Measurements from ENCODE around the gene ABCA5.
"Not testable (repeated sequence)": the region's sequence is repeated elsewhere in the genome, so short reads cannot be mapped to it uniquely, and the experiment has no call there.

ABCA5 gene

GRCh38 chr17:69325518-69326376 is 1.2 kb downstream of the ABCA5 start:
- no peak for ATAC-seq

- ATAC-seq = no peak
Observed at GRCh38 chr17:69323806-69324205, 3.1 kb downstream of the ABCA5 start.

- ATAC-seq = no peak
Observed at GRCh38 chr17:69320908-69321238, 6.1 kb downstream of the ABCA5 start.

GRCh38 chr17:69320210-69320907 is 6.6 kb downstream of the ABCA5 start:
- ATAC-seq = no peak

GRCh38 chr17:69317625-69318024 is 9.3 kb downstream of the ABCA5 start:
- no peak for ATAC-seq

- no peak for ATAC-seq
Observed at GRCh38 chr17:69314246-69315065, 12.5 kb downstream of the ABCA5 start.

- no peak for ATAC-seq
Observed at GRCh38 chr17:69305177-69305576, 21.8 kb downstream of the ABCA5 start.

- no peak for ATAC-seq
Observed at GRCh38 chr17:69302682-69303081, 24.3 kb downstream of the ABCA5 start.

- no peak for ATAC-seq
Observed at GRCh38 chr17:69300222-69300621, 26.7 kb downstream of the ABCA5 start.

- ATAC-seq = not testable (repeated sequence)
Observed at GRCh38 chr17:69298120-69298722, 28.7 kb downstream of the ABCA5 start.

GRCh38 chr17:69287168-69287567 is 39.8 kb downstream of the ABCA5 start:
- no peak for ATAC-seq

- no peak for ATAC-seq
Observed at GRCh38 chr17:69286257-69286656, 40.7 kb downstream of the ABCA5 start.

GRCh38 chr17:69284646-69285045 is 42.3 kb downstream of the ABCA5 start:
- ATAC-seq = no peak

- ATAC-seq = no peak
Observed at GRCh38 chr17:69282002-69282401, 44.9 kb downstream of the ABCA5 start.

GRCh38 chr17:69276279-69276678 is 50.7 kb downstream of the ABCA5 start:
- ATAC-seq = not testable (repeated sequence)

- ATAC-seq = no peak
Observed at GRCh38 chr17:69275751-69276150, 51.2 kb downstream of the ABCA5 start.

GRCh38 chr17:69271023-69271422 is 55.9 kb downstream of the ABCA5 start:
- no peak for ATAC-seq

GRCh38 chr17:69269131-69269998 is 57.6 kb downstream of the ABCA5 start:
- ATAC-seq = no peak

GRCh38 chr17:69268543-69269014 is 58.4 kb downstream of the ABCA5 start:
- no peak for ATAC-seq

- ATAC-seq = no peak
Observed at GRCh38 chr17:69267219-69267618, 59.7 kb downstream of the ABCA5 start.

- no peak for ATAC-seq
Observed at GRCh38 chr17:69265873-69266272, 61.1 kb downstream of the ABCA5 start.

- no peak for ATAC-seq
Observed at GRCh38 chr17:69254187-69254586, 72.7 kb downstream of the ABCA5 start.
